H9 (cell line): ENCODE data around the gene BSDC1. TPM values are rescaled to one million over a fixed set of nuclear protein-coding genes. Genes with fewer than 3 reads are reported as not detected.

Experiments
- DNase-seq: peaks from one replicate; pipeline ENCODE4 v3.0.0-alpha.2; 2017
- H2AFZ ChIP-seq: one replicate; pipeline ENCODE4 v1.6.1; 2013; ENCODE audit warnings: mild to moderate bottlenecking, low read length, control low read depth, moderate library complexity
- H2AK5ac ChIP-seq: 2 replicates; pipeline ENCODE4 v1.6.1; 2013; ENCODE audit warnings: low read length, control low read depth, mixed read lengths; ENCODE audit not compliant: insufficient read length
- H2BK120ac ChIP-seq: one replicate; pipeline ENCODE4 v1.6.1; 2013; ENCODE audit warnings: low read depth, mild to moderate bottlenecking, low read length, control low read depth, inconsistent platforms; ENCODE audit not compliant: poor library complexity, severe bottlenecking
- H2BK12ac ChIP-seq: 2 replicates; pipeline ENCODE4 v1.6.1; 2013; ENCODE audit warnings: low read length, control low read depth, mixed read lengths, low read depth; ENCODE audit not compliant: insufficient read length
- H2BK15ac ChIP-seq: 2 replicates; pipeline ENCODE4 v1.6.1; 2013; ENCODE audit warnings: low read depth, low read length, control low read depth
- H2BK20ac ChIP-seq: one replicate; pipeline ENCODE4 v1.6.1; 2013; ENCODE audit warnings: low read depth, mild to moderate bottlenecking, low read length, control low read depth, inconsistent platforms; ENCODE audit not compliant: poor library complexity, severe bottlenecking
- H2BK5ac ChIP-seq: 2 replicates; pipeline ENCODE4 v1.6.1; 2013; ENCODE audit warnings: low read length, control low read depth, mixed read lengths; ENCODE audit not compliant: insufficient read length
- H3K14ac ChIP-seq: 2 replicates; pipeline ENCODE4 v1.6.1; 2013; ENCODE audit warnings: low read length, control low read depth; ENCODE audit not compliant: insufficient read depth
- H3K18ac ChIP-seq: 2 replicates; pipeline ENCODE4 v1.6.1; 2013; ENCODE audit warnings: low read depth, mild to moderate bottlenecking, mixed read lengths, low read length, control low read depth; ENCODE audit not compliant: insufficient read length
- H3K23ac ChIP-seq: 2 replicates; pipeline ENCODE4 v1.6.1; 2013; ENCODE audit warnings: low read length, control low read depth, mixed read lengths, low read depth; ENCODE audit not compliant: insufficient read length
- H3K23me2 ChIP-seq: 2 replicates; pipeline ENCODE4 v1.6.1; 2013; ENCODE audit warnings: low read depth, mild to moderate bottlenecking, mixed read lengths, low read length, control low read depth; ENCODE audit not compliant: insufficient read length, poor library complexity, severe bottlenecking
- H3K27ac ChIP-seq: 2 replicates; pipeline ENCODE4 v1.5.1; 2013; ENCODE audit warnings: low read length, control low read depth, mixed read lengths, low read depth; ENCODE audit not compliant: insufficient read length
- H3K27me3 ChIP-seq: 2 replicates; pipeline ENCODE4 v1.6.1; 2013; ENCODE audit warnings: low read length, control low read depth, inconsistent platforms; ENCODE audit not compliant: insufficient read depth
- H3K4ac ChIP-seq: 2 replicates; pipeline ENCODE4 v1.6.1; 2013; ENCODE audit warnings: low read depth, mild to moderate bottlenecking, control low read depth, inconsistent platforms, low read length, moderate library complexity
- H3K4me1 ChIP-seq: 2 replicates; pipeline ENCODE4 v1.6.1; 2013; ENCODE audit warnings: low read length, control low read depth, inconsistent platforms; ENCODE audit not compliant: insufficient read depth
- H3K4me2 ChIP-seq: 2 replicates; pipeline ENCODE4 v1.6.1; 2013; ENCODE audit warnings: low read length, control low read depth, mixed read lengths; ENCODE audit not compliant: insufficient read length, insufficient read depth
- H3K56ac ChIP-seq: 2 replicates; pipeline ENCODE4 v1.6.1; 2013; ENCODE audit warnings: low read depth, mild to moderate bottlenecking, mixed read lengths, low read length, control low read depth; ENCODE audit not compliant: insufficient read length
- H3K79me1 ChIP-seq: 2 replicates; pipeline ENCODE4 v1.6.1; 2013; ENCODE audit warnings: low read depth, mild to moderate bottlenecking, moderate library complexity, low read length, control low read depth, inconsistent platforms; ENCODE audit not compliant: insufficient read depth, poor library complexity, severe bottlenecking
- H3K79me2 ChIP-seq: 2 replicates; pipeline ENCODE4 v1.6.1; 2013; ENCODE audit warnings: low read length, control low read depth, inconsistent platforms; ENCODE audit not compliant: insufficient read depth
- H3K9ac ChIP-seq: 2 replicates; pipeline ENCODE4 v1.6.1; 2013; ENCODE audit warnings: low read length, control low read depth, mixed read lengths; ENCODE audit not compliant: insufficient read length; ENCODE audit errors: extremely low read depth
- H3K9me3 ChIP-seq: one replicate; pipeline ENCODE4 v1.6.1; 2013; ENCODE audit warnings: low read depth, low read length, inconsistent platforms; ENCODE audit not compliant: control insufficient read depth
- H3T11ph ChIP-seq: one replicate; pipeline ENCODE4 v1.6.1; 2013; ENCODE audit warnings: mild to moderate bottlenecking, low read length, control low read depth, inconsistent platforms
- H4K20me1 ChIP-seq: one replicate; pipeline ENCODE4 v1.6.1; 2013; ENCODE audit not compliant: control insufficient read depth, insufficient read length, insufficient read depth
- H4K5ac ChIP-seq: 2 replicates; pipeline ENCODE4 v1.6.1; 2013; ENCODE audit warnings: low read depth, mild to moderate bottlenecking, mixed read lengths, low read length, control low read depth; ENCODE audit not compliant: insufficient read length
- H4K8ac ChIP-seq: replicated peaks from 2 replicates; pipeline ENCODE4 v1.6.1; 2013; ENCODE audit warnings: low read length, control low read depth, mixed read lengths, low read depth; ENCODE audit not compliant: insufficient read length
- H4K91ac ChIP-seq: 2 replicates; pipeline ENCODE4 v1.6.1; 2013; ENCODE audit warnings: low read depth, mild to moderate bottlenecking, moderate library complexity, mixed read lengths, low read length, control low read depth; ENCODE audit not compliant: insufficient read length
- H3K27ac Mint-ChIP-seq, 3 experiments: 2 replicates in 2 of 3; 3 replicates in 1 of 3; pipeline ENCODE4 v1.8.0; 2020 to 2021; ENCODE audit warnings: mixed read lengths in 3 of 3, mild to moderate bottlenecking in 1 of 3, moderate library complexity in 1 of 3
- H3K27me3 Mint-ChIP-seq: 2 replicates; pipeline ENCODE4 v1.8.0; 2021; ENCODE audit warnings: low read depth, mild to moderate bottlenecking, moderate library complexity, mixed read lengths
- H3K36me3 Mint-ChIP-seq, 3 experiments: 2 replicates in 2 of 3; 3 replicates in 1 of 3; pipeline ENCODE4 v1.8.0; 2020 to 2021; ENCODE audit warnings: low read depth in 3 of 3, mixed read lengths in 3 of 3; ENCODE audit not compliant: insufficient read depth in 1 of 3
- H3K4me1 Mint-ChIP-seq, 2 experiments: 2 replicates each; pipeline ENCODE4 v1.8.0; 2020; ENCODE audit warnings: mixed read lengths in 2 of 2
- H3K4me3 Mint-ChIP-seq, 2 experiments: 2 replicates in 1 of 2; 3 replicates in 1 of 2; pipeline ENCODE4 v1.8.0; 2020 to 2021; ENCODE audit warnings: mild to moderate bottlenecking in 2 of 2, mixed read lengths in 2 of 2, moderate library complexity in 1 of 2
- H3K9me3 Mint-ChIP-seq, 2 experiments: 2 replicates in 1 of 2; 3 replicates in 1 of 2; pipeline ENCODE4 v1.8.0; 2020; ENCODE audit warnings: mild to moderate bottlenecking in 2 of 2, mixed read lengths in 2 of 2, moderate library complexity in 1 of 2
- WGBS: extraction: QIAGEN DNeasy Blood & Tissue Kit; methylation state at CpG from one replicate; pipeline ENCODE4 v1.1.7; 2013; ENCODE audit warnings: missing lambda C conversion rate, low lambda C conversion rate, mixed read lengths; ENCODE audit not compliant: insufficient read length; ENCODE audit errors: extremely low coverage; 5-methylcytosine and 5-hydroxymethylcytosine counted together
- long read RNA-seq: library from polyadenylated mRNA; unstranded; transcript quantifications from one replicate; pipeline ENCODE4 v2.0.0, GENCODE V29; 2020
- total RNA-seq: library from RNA; stranded (reverse); gene quantifications from 2 replicates; pipeline ENCODE4 v1.2.1, GENCODE V29; 2021
- TF ChIP-seq, protein P1 (sequence below): fragments of 200-600 bp; sonication (generic); conservative IDR thresholded peaks from 3 replicates; pipeline ENCODE4 v1.8.0; 2021; ENCODE audit warnings: antibody characterized with exemption, mild to moderate bottlenecking

The BSDC1 gene, protein sequence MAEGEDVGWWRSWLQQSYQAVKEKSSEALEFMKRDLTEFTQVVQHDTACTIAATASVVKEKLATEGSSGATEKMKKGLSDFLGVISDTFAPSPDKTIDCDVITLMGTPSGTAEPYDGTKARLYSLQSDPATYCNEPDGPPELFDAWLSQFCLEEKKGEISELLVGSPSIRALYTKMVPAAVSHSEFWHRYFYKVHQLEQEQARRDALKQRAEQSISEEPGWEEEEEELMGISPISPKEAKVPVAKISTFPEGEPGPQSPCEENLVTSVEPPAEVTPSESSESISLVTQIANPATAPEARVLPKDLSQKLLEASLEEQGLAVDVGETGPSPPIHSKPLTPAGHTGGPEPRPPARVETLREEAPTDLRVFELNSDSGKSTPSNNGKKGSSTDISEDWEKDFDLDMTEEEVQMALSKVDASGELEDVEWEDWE
- total RNA-seq: 50.7 and 52.6 TPM in 2 replicates
- long read RNA-seq, full-length matches to known transcripts: 129 of 203 reads
- long read RNA-seq, partial matches to known transcripts: 62 of 203 reads
- long read RNA-seq, other reads (novel, unspliced or antisense): 12 of 203 reads

DNA sequence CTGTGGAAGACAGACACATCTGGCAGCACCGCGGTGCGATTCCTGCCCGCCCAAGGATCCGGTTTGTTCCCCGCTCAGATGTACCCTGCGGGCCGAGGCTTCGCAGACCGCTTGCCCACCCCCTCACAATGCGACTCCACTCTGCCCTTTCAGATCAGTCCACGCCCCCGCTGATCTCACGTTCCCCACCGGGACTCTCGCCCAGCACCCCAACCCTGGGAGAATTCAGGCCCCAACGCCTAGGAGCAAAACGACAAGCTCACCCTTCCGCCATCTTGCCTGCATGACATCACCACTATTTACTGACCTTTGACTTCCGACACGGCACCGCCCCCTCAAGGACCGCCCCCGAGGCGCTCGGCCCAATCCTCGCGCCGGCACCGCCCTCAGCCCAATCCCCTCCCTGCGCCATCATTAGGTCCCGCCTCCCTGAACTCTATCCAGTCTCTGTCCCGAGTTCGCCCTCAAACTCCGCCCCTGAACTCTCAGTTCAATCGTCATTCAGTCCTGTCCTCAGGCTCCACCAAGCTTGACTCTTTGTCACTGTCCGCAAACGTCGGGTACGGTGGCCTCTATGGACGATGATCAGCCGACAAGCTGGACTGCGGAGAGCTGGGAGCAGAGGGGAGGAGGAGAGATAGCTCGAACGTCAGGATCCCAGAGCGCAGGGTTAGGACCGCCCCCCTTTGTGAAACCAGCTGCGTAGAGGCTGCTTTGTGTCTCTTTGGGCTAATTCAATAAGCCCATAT is at the start of gene BSDC1:
Gene BSDC1 (minus strand): TSS at position 301 of the 749 bp plus-strand sequence. CDS start 27 bp downstream, at position 274.
- no peaks in the 10 kb centered on the region for H4K20me1 ChIP-seq

More for the DNA sequence above, at the start of gene BSDC1:
- peaks cover 4 to 8% of the 10 kb centered on the region in 2 experiments; a peak in 4 of 5 replicates for H3K9me3 Mint-ChIP-seq
- Histone ChIP-seq H2BK20ac (no peak within 1 kb of the TSS), H3K56ac (peak within 1 kb of the TSS; percentile 13), H3K27me3 (no peaks in the 10 kb centered on the region), H2BK15ac (no peak within 1 kb of the TSS), H2AFZ (peak within 1 kb of the TSS; percentile 24), H3K18ac (peak within 1 kb of the TSS; percentile 83), H3K23me2 (peaks cover 4% of the 10 kb centered on the region), H3K4me1 (peaks cover 5% of the 10 kb centered on the region; the same call in 1 of the 2 replicates), H3T11ph (no peak within 1 kb of the TSS), H3K9me3 (no peaks in the 10 kb centered on the region), H2BK12ac (no peak within 1 kb of the TSS), H4K8ac (no peak within 1 kb of the TSS), H3K14ac (peak within 1 kb of the TSS; percentile 90), H2AK5ac (no peak within 1 kb of the TSS), H3K23ac (no peak within 1 kb of the TSS), H2BK5ac (no peak within 1 kb of the TSS), H2BK120ac (no peak within 1 kb of the TSS), H3K9ac (peak within 1 kb of the TSS; percentile 91), H3K4me2 (peak within 1 kb of the TSS; percentile 83), H3K27ac (peak within 1 kb of the TSS; percentile 81), H3K4ac (no peak within 1 kb of the TSS; the same call in 1 of the 2 replicates), H3K79me2 (no peaks in the 10 kb centered on the region; the same call in 1 of the 2 replicates), H4K91ac (no peak within 1 kb of the TSS), H3K79me1 (peaks cover 5% of the 10 kb centered on the region), H4K5ac (peak within 1 kb of the TSS; percentile 79)
- peak; percentile 99 for DNase-seq
- TF ChIP-seq, protein P1, sequence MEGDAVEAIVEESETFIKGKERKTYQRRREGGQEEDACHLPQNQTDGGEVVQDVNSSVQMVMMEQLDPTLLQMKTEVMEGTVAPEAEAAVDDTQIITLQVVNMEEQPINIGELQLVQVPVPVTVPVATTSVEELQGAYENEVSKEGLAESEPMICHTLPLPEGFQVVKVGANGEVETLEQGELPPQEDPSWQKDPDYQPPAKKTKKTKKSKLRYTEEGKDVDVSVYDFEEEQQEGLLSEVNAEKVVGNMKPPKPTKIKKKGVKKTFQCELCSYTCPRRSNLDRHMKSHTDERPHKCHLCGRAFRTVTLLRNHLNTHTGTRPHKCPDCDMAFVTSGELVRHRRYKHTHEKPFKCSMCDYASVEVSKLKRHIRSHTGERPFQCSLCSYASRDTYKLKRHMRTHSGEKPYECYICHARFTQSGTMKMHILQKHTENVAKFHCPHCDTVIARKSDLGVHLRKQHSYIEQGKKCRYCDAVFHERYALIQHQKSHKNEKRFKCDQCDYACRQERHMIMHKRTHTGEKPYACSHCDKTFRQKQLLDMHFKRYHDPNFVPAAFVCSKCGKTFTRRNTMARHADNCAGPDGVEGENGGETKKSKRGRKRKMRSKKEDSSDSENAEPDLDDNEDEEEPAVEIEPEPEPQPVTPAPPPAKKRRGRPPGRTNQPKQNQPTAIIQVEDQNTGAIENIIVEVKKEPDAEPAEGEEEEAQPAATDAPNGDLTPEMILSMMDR: no peak
- peak within 1 kb of the TSS; percentile 100 for H3K27ac Mint-ChIP-seq
- no peaks in the 10 kb centered on the region for H3K27me3 Mint-ChIP-seq
- WGBS: no CpG with 5 or more reads among the region's 48 CpGs
- peaks cover 10 to 22% (median 17%) of the 10 kb centered on the region in 3 experiments for H3K36me3 Mint-ChIP-seq
- peaks cover 14 to 15% of the 10 kb centered on the region in 2 experiments for H3K4me1 Mint-ChIP-seq
- H3K4me3 Mint-ChIP-seq: peak within 1 kb of the TSS; percentile 100
